ENCODE data around the gene PLXNB2.

Gene PLXNB2

DNA sequence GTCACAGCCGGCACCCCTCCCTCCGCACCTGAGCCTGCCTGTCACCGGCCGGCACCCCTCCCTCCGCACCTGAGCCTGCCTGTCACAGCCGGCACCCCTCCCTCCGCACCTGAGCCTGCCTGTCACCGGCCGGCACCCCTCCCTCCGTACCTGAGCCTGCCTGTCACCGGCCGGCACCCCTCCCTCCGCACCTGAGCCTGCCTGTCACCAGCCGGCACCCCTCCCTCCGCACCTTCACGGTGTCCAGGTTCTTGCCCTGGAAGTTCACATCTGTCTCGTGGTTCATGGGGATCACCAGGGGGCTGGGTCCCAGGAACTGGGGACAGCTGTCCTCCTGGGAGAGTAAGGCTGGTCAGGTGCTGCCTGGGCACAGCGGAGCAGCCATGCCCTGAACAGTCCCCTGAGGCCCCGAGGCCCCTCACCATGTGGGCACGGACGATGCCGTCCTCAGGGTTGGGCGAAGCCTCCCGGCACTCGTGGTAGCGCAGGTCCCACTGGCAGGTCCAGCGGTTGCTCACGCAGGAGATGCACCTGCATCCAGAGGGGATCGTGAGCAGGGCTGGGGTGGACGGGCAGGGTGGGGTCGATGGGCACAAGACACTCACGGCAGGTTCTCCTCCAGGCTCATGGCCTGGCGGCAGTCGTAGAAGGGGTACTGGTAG lies 21.7 kb downstream of the PLXNB2 start:
- DNase-seq (ENCODE audit: low spot score) = no peak
- TF ChIP-seq, protein P1, sequence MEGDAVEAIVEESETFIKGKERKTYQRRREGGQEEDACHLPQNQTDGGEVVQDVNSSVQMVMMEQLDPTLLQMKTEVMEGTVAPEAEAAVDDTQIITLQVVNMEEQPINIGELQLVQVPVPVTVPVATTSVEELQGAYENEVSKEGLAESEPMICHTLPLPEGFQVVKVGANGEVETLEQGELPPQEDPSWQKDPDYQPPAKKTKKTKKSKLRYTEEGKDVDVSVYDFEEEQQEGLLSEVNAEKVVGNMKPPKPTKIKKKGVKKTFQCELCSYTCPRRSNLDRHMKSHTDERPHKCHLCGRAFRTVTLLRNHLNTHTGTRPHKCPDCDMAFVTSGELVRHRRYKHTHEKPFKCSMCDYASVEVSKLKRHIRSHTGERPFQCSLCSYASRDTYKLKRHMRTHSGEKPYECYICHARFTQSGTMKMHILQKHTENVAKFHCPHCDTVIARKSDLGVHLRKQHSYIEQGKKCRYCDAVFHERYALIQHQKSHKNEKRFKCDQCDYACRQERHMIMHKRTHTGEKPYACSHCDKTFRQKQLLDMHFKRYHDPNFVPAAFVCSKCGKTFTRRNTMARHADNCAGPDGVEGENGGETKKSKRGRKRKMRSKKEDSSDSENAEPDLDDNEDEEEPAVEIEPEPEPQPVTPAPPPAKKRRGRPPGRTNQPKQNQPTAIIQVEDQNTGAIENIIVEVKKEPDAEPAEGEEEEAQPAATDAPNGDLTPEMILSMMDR (IDR thresholded peaks at IDR 0.05; ENCODE audit: extremely low read depth, missing control alignments) = no peak

DNA sequence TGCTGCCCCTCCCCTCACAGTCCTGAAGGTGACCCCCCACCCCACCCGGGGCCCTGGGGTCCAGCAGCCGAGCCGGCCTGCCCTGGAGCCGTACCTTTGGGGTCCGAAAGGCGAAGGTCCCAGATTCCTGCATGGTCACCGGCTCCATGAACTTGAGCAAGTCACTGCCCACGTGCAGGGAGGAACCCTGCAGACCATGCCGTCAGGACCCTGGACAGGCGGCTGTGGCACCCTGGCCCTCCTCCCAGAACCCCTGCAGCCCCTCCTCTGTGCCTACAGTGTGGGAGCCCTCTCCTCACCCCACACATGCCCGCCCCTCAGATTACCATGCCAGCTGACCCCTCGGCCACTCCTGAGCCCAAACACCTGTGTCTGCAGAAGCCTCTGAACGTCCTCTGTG lies 23.0 kb downstream of the PLXNB2 start:
- no peak for DNase-seq (ENCODE audit: low spot score)
- TF ChIP-seq, protein P1 (IDR thresholded peaks at IDR 0.05; ENCODE audit: extremely low read depth, missing control alignments) = no peak

DNA sequence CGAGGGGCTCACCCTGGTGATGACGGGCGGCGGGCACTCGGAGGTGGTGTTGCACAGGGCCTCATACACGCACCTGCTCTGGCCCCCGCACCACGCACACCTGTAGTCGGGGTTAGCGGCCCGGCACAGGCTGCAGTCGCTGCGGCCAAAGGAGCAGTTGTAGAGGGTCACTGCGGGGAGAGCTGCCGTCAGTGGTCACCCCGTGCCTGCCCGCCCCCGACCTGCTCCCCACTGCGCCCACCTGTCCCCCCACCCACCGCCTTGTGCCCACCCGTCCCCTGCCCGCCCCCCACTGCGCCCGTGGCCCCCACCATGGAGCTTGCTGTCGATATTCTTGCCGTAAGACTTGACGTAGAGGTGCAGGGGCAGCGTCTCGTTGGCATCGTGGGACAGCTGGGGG lies 23.6 kb downstream of the PLXNB2 start:
- TF ChIP-seq, protein P1 (IDR thresholded peaks at IDR 0.05; ENCODE audit: extremely low read depth, missing control alignments) = no peak
- DNase-seq (ENCODE audit: low spot score) = no peak

DNA sequence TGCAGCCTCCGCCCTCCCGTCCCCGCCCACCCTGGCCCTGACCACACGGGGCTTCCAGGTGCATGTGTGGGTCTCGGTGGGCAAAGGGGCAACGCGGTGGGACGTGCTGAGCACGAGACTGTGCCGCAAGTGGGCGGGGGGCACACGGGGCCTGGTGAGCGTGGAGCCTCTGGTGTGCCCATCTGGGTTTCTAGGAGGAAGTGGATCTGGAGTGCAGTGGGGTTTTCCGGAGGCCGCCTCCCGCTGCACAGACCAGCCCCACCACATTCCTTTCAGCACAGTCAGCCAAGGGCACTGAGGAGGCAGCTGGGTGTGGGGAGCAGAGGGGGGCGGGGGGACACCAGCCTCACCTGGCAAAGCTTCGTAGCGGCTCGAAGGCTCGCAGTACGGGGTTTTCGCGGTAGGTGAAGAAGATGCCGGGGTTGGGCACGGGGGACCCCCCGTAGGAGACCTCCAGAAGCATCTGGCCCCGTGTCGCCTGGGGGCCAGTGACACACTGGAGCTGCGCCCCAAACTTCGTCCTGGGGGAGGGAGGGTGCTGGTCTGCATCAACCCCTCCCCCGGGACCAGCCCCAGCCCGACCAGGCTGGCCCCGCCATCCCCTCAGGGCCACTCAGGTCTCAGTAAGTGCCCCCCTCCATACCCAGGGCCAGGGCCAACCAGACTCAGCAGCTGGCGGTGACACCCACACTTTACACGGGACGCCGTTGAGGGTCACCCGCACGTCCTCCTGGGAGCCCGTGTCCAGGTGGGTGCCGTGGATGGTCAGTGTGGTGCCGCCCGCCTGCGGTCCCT lies 24.9 kb downstream of the PLXNB2 start:
- no peak for DNase-seq (ENCODE audit: low spot score)
- TF ChIP-seq, protein P1 (IDR thresholded peaks at IDR 0.05; ENCODE audit: extremely low read depth, missing control alignments) = no peak

- no peak for DNase-seq (ENCODE audit: low spot score)
- TF ChIP-seq, protein P1 (IDR thresholded peaks at IDR 0.05; ENCODE audit: extremely low read depth, missing control alignments) = no peak
Measured at GRCh38 chr22:50281957-50282356, 25.5 kb downstream of the PLXNB2 start.

- DNase-seq (ENCODE audit: low spot score) = no peak
- TF ChIP-seq, protein P1 (IDR thresholded peaks at IDR 0.05; ENCODE audit: extremely low read depth, missing control alignments) = no peak
Measured at GRCh38 chr22:50281384-50281760, 26.1 kb downstream of the PLXNB2 start.

GRCh38 chr22:50280708-50281383 lies 26.6 kb downstream of the PLXNB2 start:
- DNase-seq (ENCODE audit: low spot score) = no peak
- TF ChIP-seq, protein P1 (IDR thresholded peaks at IDR 0.05; ENCODE audit: extremely low read depth, missing control alignments) = no peak
